ENCODE data around the gene PCCA.
"Not testable (repeated sequence)": the region's sequence is repeated elsewhere in the genome, so short reads cannot be mapped to it uniquely, and the experiment has no call there.

Gene PCCA

GRCh38 chr13:100091391-100091790 is 2.5 kb downstream of the PCCA start:
- no peak for DNase-seq
- H3K4me3 ChIP-seq (ENCODE audit: low read depth, low read length): no peak overlapping the region
- H3K27me3 ChIP-seq (replicated peaks): no peaks in the 10 kb centered on the region
- H3K27ac ChIP-seq: no peak overlapping the region
- no peak for TF ChIP-seq CTCF (IDR thresholded peaks at IDR 0.05; ENCODE audit: low read depth, low read length, missing control alignments)
- H3K36me3 ChIP-seq (replicated peaks): no peaks in the 10 kb centered on the region
- in situ Hi-C loops (cut with HindIII; ENCODE audit: low pct_ligation_motif_present, low sequenced_read_pairs): no loop called here

- H3K27me3 ChIP-seq (replicated peaks); H3K4me3 ChIP-seq (ENCODE audit: low read depth, low read length); DNase-seq; H3K36me3 ChIP-seq (replicated peaks); in situ Hi-C loops (cut with HindIII; ENCODE audit: low pct_ligation_motif_present, low sequenced_read_pairs); H3K27ac ChIP-seq: not testable (repeated sequence)
Observed at GRCh38 chr13:100092273-100092672, 3.4 kb downstream of the PCCA start.

GRCh38 chr13:100095498-100095897 is 6.6 kb downstream of the PCCA start:
- H3K36me3 ChIP-seq (replicated peaks): no peaks in the 10 kb centered on the region
- in situ Hi-C loops (cut with HindIII; ENCODE audit: low pct_ligation_motif_present, low sequenced_read_pairs): no loop called here
- no peak for DNase-seq
- H3K27ac ChIP-seq: no peak overlapping the region
- no peak overlapping the region for H3K4me3 ChIP-seq (ENCODE audit: low read depth, low read length)
- no peak for TF ChIP-seq CTCF (IDR thresholded peaks at IDR 0.05; ENCODE audit: low read depth, low read length, missing control alignments)
- no peaks in the 10 kb centered on the region for H3K27me3 ChIP-seq (replicated peaks)

GRCh38 chr13:100096526-100096925 is 7.6 kb downstream of the PCCA start:
- no peak for DNase-seq
- no peaks in the 10 kb centered on the region for H3K36me3 ChIP-seq (replicated peaks)
- in situ Hi-C loops (cut with HindIII; ENCODE audit: low pct_ligation_motif_present, low sequenced_read_pairs): no loop called here
- no peak for TF ChIP-seq CTCF (IDR thresholded peaks at IDR 0.05; ENCODE audit: low read depth, low read length, missing control alignments)
- H3K4me3 ChIP-seq (ENCODE audit: low read depth, low read length): no peak overlapping the region
- H3K27me3 ChIP-seq (replicated peaks): no peaks in the 10 kb centered on the region
- no peak overlapping the region for H3K27ac ChIP-seq

GRCh38 chr13:100097821-100098220 is 8.9 kb downstream of the PCCA start:
- DNase-seq: no peak
- no peak for TF ChIP-seq CTCF (IDR thresholded peaks at IDR 0.05; ENCODE audit: low read depth, low read length, missing control alignments)
- Histone ChIP-seq H3K27ac (no peak overlapping the region), H3K4me3 (ENCODE audit: low read depth, low read length) (no peak overlapping the region), H3K27me3 (replicated peaks) (no peaks in the 10 kb centered on the region), H3K36me3 (replicated peaks) (no peaks in the 10 kb centered on the region)
- in situ Hi-C loops (cut with HindIII; ENCODE audit: low pct_ligation_motif_present, low sequenced_read_pairs): no loop called here

- H3K36me3 ChIP-seq (replicated peaks): no peaks in the 10 kb centered on the region
- H3K4me3 ChIP-seq (ENCODE audit: low read depth, low read length): no peak overlapping the region
- H3K27ac ChIP-seq: no peak overlapping the region
- no peaks in the 10 kb centered on the region for H3K27me3 ChIP-seq (replicated peaks)
- TF ChIP-seq CTCF (IDR thresholded peaks at IDR 0.05; ENCODE audit: low read depth, low read length, missing control alignments): no peak
- in situ Hi-C loops (cut with HindIII; ENCODE audit: low pct_ligation_motif_present, low sequenced_read_pairs): no loop called here
- no peak for DNase-seq
Observed at GRCh38 chr13:100098445-100099116, 9.7 kb downstream of the PCCA start.

GRCh38 chr13:100099117-100099445 is 10.2 kb downstream of the PCCA start:
- H3K27ac ChIP-seq; in situ Hi-C loops (cut with HindIII; ENCODE audit: low pct_ligation_motif_present, low sequenced_read_pairs); DNase-seq: not testable (repeated sequence)

More at GRCh38 chr13:100099117-100099445, 10.2 kb downstream of the PCCA start:
- H3K36me3 ChIP-seq (replicated peaks); H3K4me3 ChIP-seq (ENCODE audit: low read depth, low read length); H3K27me3 ChIP-seq (replicated peaks): not testable (repeated sequence)

Measured in brain microvascular endothelial cell (primary cell).